ENCODE measurements around the gene TMPO. TPM values are rescaled to one million over a fixed set of nuclear protein-coding genes. Genes with fewer than 3 reads are reported as not detected.
"Not testable (repeated sequence)": the region's sequence is repeated elsewhere in the genome, so short reads cannot be mapped to it uniquely, and the experiment has no call there.

Gene TMPO
- total RNA-seq, 1 experiment from 2014 or later = 176 TPM

DNA sequence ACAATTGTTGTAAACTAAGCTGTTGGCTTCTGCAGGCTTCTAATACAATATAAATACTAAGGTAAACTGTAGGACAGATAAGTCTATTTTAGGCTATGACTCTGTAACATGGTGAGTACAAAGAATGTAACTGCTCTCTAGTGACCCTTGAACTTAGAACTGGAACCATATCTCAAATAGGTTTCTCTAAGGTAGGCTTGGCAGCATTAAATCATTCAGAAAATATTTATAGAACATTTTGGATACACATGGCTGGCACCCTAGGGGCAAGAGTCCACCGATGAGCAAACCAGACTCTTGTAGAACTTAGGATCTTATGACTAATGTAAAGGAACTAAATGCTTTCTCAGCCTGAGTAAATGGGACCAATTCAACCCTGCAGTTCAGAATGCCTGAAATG, 58.7 kb downstream of the TMPO start:
- Mint-ChIP-seq H3K27ac (no peak overlapping the region), H3K9me3 (peaks cover 6% of the 10 kb centered on the region; the same call in 1 of the 2 replicates), H3K4me1 (no peaks in the 10 kb centered on the region), H3K36me3 (no peaks in the 10 kb centered on the region), H3K27me3 (ENCODE audit: low read depth) (no peaks in the 10 kb centered on the region), H3K4me3 (no peak overlapping the region)
- CTCF ChIA-PET = interaction anchor here (0.9 kb wide), 1 partner anchor 19 kb away, joined by 3 read pairs; the partner anchor contains the start of gene SLC25A3
- no peak for ATAC-seq
- DNase-seq (ENCODE audit: low spot score) = no peak
- TF ChIP-seq, protein P1, sequence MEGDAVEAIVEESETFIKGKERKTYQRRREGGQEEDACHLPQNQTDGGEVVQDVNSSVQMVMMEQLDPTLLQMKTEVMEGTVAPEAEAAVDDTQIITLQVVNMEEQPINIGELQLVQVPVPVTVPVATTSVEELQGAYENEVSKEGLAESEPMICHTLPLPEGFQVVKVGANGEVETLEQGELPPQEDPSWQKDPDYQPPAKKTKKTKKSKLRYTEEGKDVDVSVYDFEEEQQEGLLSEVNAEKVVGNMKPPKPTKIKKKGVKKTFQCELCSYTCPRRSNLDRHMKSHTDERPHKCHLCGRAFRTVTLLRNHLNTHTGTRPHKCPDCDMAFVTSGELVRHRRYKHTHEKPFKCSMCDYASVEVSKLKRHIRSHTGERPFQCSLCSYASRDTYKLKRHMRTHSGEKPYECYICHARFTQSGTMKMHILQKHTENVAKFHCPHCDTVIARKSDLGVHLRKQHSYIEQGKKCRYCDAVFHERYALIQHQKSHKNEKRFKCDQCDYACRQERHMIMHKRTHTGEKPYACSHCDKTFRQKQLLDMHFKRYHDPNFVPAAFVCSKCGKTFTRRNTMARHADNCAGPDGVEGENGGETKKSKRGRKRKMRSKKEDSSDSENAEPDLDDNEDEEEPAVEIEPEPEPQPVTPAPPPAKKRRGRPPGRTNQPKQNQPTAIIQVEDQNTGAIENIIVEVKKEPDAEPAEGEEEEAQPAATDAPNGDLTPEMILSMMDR (IDR thresholded peaks at IDR 0.05) = no peak
- no peak for TF ChIP-seq ZBTB21 (CRISPR knock-in tag; IDR thresholded peaks at IDR 0.05; ENCODE audit: borderline replicate concordance)
- TF ChIP-seq HMGA2 (CRISPR knock-in tag; IDR thresholded peaks at IDR 0.05) = no peak
- POLR2A ChIA-PET = no interaction called here

DNA sequence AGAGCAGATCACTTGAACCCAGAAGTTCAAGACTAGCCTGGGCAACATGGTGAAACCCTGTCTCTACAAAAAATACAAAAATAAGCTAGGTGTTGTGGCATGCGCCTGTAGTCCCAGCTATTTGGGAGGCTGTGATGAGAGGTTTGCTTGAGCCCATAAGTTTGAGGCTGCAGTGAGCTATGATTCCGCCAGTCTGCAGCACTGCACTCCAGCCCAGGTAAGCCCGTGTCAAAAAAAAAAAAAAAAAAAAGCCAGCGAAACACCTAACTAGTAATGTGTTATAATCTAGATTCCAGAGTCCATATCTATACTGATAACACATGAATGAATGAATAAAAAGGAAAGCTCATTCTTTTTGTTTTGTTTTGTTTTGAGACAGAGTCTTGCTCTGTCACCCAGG, 59.6 kb downstream of the TMPO start:
- CTCF ChIA-PET = interaction anchor here (0.6 to 1.3 kb wide), 2 partner anchors 9 to 82 kb away, joined by 3 to 4 read pairs; no protein-coding TSS in a partner anchor
- no peaks in the 10 kb centered on the region for H3K36me3 Mint-ChIP-seq

DNA sequence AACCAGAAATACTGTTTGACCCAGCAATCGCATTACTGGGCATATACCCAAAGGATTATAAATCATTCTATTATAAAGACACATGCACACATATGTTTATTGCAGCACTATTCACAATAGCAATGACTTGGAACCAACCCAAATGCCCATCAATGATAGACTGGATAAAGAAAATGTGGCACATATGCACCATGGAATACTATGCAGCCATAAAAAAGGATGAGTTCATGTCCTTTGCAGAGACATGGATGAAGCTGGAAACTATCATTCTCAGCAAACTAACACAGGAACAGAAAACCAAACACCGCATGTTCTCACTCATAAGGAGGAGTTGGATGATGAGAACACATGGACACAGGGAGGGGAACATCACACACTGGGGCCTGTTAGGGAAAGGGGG, 61.4 kb downstream of the TMPO start:
- H3K36me3 Mint-ChIP-seq; CTCF ChIA-PET; POLR2A ChIA-PET; H3K9me3 Mint-ChIP-seq; H3K4me1 Mint-ChIP-seq; DNase-seq (ENCODE audit: low spot score); H3K4me3 Mint-ChIP-seq; H3K27me3 Mint-ChIP-seq (ENCODE audit: low read depth); H3K27ac Mint-ChIP-seq; ATAC-seq: not testable (repeated sequence)

More for the DNA sequence above, 59.6 kb downstream of the TMPO start:
- TF ChIP-seq NR1H2 (CRISPR knock-in tag; IDR thresholded peaks at IDR 0.05) = no peak
- TF ChIP-seq, protein P2, sequence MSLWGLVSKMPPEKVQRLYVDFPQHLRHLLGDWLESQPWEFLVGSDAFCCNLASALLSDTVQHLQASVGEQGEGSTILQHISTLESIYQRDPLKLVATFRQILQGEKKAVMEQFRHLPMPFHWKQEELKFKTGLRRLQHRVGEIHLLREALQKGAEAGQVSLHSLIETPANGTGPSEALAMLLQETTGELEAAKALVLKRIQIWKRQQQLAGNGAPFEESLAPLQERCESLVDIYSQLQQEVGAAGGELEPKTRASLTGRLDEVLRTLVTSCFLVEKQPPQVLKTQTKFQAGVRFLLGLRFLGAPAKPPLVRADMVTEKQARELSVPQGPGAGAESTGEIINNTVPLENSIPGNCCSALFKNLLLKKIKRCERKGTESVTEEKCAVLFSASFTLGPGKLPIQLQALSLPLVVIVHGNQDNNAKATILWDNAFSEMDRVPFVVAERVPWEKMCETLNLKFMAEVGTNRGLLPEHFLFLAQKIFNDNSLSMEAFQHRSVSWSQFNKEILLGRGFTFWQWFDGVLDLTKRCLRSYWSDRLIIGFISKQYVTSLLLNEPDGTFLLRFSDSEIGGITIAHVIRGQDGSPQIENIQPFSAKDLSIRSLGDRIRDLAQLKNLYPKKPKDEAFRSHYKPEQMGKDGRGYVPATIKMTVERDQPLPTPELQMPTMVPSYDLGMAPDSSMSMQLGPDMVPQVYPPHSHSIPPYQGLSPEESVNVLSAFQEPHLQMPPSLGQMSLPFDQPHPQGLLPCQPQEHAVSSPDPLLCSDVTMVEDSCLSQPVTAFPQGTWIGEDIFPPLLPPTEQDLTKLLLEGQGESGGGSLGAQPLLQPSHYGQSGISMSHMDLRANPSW (CRISPR knock-in tag; conservative IDR thresholded peaks at IDR 0.05; ENCODE audit: low read depth) = no peak
- no peak for TF ChIP-seq CBFB (CRISPR knock-in tag; IDR thresholded peaks at IDR 0.05; ENCODE audit: low read depth)
- TF ChIP-seq, protein P3, sequence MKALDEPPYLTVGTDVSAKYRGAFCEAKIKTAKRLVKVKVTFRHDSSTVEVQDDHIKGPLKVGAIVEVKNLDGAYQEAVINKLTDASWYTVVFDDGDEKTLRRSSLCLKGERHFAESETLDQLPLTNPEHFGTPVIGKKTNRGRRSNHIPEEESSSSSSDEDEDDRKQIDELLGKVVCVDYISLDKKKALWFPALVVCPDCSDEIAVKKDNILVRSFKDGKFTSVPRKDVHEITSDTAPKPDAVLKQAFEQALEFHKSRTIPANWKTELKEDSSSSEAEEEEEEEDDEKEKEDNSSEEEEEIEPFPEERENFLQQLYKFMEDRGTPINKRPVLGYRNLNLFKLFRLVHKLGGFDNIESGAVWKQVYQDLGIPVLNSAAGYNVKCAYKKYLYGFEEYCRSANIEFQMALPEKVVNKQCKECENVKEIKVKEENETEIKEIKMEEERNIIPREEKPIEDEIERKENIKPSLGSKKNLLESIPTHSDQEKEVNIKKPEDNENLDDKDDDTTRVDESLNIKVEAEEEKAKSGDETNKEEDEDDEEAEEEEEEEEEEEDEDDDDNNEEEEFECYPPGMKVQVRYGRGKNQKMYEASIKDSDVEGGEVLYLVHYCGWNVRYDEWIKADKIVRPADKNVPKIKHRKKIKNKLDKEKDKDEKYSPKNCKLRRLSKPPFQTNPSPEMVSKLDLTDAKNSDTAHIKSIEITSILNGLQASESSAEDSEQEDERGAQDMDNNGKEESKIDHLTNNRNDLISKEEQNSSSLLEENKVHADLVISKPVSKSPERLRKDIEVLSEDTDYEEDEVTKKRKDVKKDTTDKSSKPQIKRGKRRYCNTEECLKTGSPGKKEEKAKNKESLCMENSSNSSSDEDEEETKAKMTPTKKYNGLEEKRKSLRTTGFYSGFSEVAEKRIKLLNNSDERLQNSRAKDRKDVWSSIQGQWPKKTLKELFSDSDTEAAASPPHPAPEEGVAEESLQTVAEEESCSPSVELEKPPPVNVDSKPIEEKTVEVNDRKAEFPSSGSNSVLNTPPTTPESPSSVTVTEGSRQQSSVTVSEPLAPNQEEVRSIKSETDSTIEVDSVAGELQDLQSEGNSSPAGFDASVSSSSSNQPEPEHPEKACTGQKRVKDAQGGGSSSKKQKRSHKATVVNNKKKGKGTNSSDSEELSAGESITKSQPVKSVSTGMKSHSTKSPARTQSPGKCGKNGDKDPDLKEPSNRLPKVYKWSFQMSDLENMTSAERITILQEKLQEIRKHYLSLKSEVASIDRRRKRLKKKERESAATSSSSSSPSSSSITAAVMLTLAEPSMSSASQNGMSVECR (CRISPR knock-in tag; IDR thresholded peaks at IDR 0.05; ENCODE audit: borderline replicate concordance) = no peak
- TF ChIP-seq, protein P4, sequence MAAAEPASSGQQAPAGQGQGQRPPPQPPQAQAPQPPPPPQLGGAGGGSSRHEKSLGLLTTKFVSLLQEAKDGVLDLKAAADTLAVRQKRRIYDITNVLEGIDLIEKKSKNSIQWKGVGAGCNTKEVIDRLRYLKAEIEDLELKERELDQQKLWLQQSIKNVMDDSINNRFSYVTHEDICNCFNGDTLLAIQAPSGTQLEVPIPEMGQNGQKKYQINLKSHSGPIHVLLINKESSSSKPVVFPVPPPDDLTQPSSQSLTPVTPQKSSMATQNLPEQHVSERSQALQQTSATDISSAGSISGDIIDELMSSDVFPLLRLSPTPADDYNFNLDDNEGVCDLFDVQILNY (CRISPR knock-in tag; IDR thresholded peaks at IDR 0.05) = no peak
- H3K4me1 Mint-ChIP-seq = no peaks in the 10 kb centered on the region
- no peaks in the 10 kb centered on the region for H3K27me3 Mint-ChIP-seq (ENCODE audit: low read depth)
- no peak for DNase-seq (ENCODE audit: low spot score)
- H3K4me3 Mint-ChIP-seq = no peak overlapping the region
- no peaks in the 10 kb centered on the region for H3K9me3 Mint-ChIP-seq
- H3K27ac Mint-ChIP-seq = no peak overlapping the region
- no peak for ATAC-seq
- POLR2A ChIA-PET = no interaction called here

DNA sequence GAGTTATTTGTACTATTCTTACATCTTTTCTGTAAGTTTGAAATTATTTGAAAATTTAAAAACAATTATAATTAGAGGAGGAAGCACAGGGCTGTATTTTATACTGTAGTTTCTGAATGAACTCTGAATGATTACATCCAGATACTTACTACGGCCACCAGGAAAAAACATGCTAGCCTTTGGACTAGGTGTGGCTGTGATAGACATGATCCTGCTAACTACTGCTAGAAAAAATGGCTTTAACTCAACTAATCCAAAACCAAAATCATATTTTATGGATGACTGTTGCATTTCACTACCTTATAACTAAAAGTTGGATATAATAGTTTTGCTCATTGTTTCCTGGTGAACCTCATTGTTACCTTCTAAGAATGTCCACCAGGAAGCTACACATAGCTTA, 63.0 kb downstream of the TMPO start:
- H3K4me1 Mint-ChIP-seq = no peaks in the 10 kb centered on the region
- no peaks in the 10 kb centered on the region for H3K36me3 Mint-ChIP-seq
- H3K4me3 Mint-ChIP-seq = no peak overlapping the region
- ATAC-seq (no peak), DNase-seq (ENCODE audit: low spot score) (no peak)
- no peak overlapping the region for H3K27ac Mint-ChIP-seq
- CTCF ChIA-PET = no interaction called here
- H3K9me3 Mint-ChIP-seq = no peaks in the 10 kb centered on the region
- POLR2A ChIA-PET = no interaction called here
- no peaks in the 10 kb centered on the region for H3K27me3 Mint-ChIP-seq (ENCODE audit: low read depth)
- no peak for TF ChIP-seq JUN (CRISPR knock-in tag; IDR thresholded peaks at IDR 0.05)
- TF ChIP-seq, protein P5, sequence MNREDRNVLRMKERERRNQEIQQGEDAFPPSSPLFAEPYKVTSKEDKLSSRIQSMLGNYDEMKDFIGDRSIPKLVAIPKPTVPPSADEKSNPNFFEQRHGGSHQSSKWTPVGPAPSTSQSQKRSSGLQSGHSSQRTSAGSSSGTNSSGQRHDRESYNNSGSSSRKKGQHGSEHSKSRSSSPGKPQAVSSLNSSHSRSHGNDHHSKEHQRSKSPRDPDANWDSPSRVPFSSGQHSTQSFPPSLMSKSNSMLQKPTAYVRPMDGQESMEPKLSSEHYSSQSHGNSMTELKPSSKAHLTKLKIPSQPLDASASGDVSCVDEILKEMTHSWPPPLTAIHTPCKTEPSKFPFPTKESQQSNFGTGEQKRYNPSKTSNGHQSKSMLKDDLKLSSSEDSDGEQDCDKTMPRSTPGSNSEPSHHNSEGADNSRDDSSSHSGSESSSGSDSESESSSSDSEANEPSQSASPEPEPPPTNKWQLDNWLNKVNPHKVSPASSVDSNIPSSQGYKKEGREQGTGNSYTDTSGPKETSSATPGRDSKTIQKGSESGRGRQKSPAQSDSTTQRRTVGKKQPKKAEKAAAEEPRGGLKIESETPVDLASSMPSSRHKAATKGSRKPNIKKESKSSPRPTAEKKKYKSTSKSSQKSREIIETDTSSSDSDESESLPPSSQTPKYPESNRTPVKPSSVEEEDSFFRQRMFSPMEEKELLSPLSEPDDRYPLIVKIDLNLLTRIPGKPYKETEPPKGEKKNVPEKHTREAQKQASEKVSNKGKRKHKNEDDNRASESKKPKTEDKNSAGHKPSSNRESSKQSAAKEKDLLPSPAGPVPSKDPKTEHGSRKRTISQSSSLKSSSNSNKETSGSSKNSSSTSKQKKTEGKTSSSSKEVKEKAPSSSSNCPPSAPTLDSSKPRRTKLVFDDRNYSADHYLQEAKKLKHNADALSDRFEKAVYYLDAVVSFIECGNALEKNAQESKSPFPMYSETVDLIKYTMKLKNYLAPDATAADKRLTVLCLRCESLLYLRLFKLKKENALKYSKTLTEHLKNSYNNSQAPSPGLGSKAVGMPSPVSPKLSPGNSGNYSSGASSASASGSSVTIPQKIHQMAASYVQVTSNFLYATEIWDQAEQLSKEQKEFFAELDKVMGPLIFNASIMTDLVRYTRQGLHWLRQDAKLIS (CRISPR knock-in tag; IDR thresholded peaks at IDR 0.05; ENCODE audit: borderline replicate concordance) = no peak
- TF ChIP-seq HMGA2 (CRISPR knock-in tag; IDR thresholded peaks at IDR 0.05) = no peak
- no peak for TF ChIP-seq TEAD4 (CRISPR knock-in tag; IDR thresholded peaks at IDR 0.05)
- TF ChIP-seq, protein P6, sequence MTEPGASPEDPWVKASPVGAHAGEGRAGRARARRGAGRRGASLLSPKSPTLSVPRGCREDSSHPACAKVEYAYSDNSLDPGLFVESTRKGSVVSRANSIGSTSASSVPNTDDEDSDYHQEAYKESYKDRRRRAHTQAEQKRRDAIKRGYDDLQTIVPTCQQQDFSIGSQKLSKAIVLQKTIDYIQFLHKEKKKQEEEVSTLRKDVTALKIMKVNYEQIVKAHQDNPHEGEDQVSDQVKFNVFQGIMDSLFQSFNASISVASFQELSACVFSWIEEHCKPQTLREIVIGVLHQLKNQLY (CRISPR knock-in tag; IDR thresholded peaks at IDR 0.05) = no peak

Data from WTC11 (cell line).